CD14-positive monocyte (primary cell): Measurements from ENCODE around the gene TTC1. TPM values are rescaled to one million over a fixed set of nuclear protein-coding genes. Genes with fewer than 3 reads are reported as not detected.
"Not testable (repeated sequence)": the region's sequence is repeated elsewhere in the genome, so short reads cannot be mapped to it uniquely, and the experiment has no call there.

Experiments used
- DNase-seq, 3 donors: peaks; one replicate each; pipeline ENCODE4 v3.0.0-alpha.2; 2011 to 2022
- H2AFZ ChIP-seq: 2 replicates; pipeline ENCODE4 v1.6.0; 2012; ENCODE audit warnings: mild to moderate bottlenecking, low read depth, low read length, inconsistent platforms; ENCODE audit not compliant: insufficient read depth, poor library complexity, severe bottlenecking
- H3K27ac ChIP-seq, 2 donors: 1 replicate in 1 of 2; 2 replicates in 1 of 2; pipeline ENCODE4 v1.5.1; 2012 to 2013; ENCODE audit warnings: low read length in 2 of 2, control low read depth in 1 of 2, inconsistent platforms in 1 of 2, low read depth in 1 of 2, mild to moderate bottlenecking in 1 of 2
- H3K27me3 ChIP-seq, 2 donors: one replicate each; pipeline versions ENCODE4 v1.6.0 to v1.6.1; 2011 to 2013; ENCODE audit warnings: low read length in 2 of 2; ENCODE audit not compliant: control insufficient read depth in 2 of 2, insufficient read depth in 2 of 2
- H3K36me3 ChIP-seq, 2 donors: replicated peaks in 1 of 2; 1 replicate in 1 of 2; 2 replicates in 1 of 2; pipeline versions ENCODE4 v1.5.1 to v1.6.1; 2012 to 2013; ENCODE audit warnings: low read length in 2 of 2, control low read depth in 1 of 2, inconsistent platforms in 1 of 2, mild to moderate bottlenecking in 1 of 2; ENCODE audit not compliant: insufficient read depth in 2 of 2, control insufficient read depth in 1 of 2
- H3K4me1 ChIP-seq, 2 donors: 1 replicate in 1 of 2; 2 replicates in 1 of 2; pipeline versions ENCODE4 v1.5.1 to v1.6.1; 2012 to 2013; ENCODE audit warnings: low read length in 2 of 2, control low read depth in 1 of 2, inconsistent platforms in 1 of 2, mild to moderate bottlenecking in 1 of 2, moderate library complexity in 1 of 2; ENCODE audit not compliant: insufficient read depth in 2 of 2, control insufficient read depth in 1 of 2
- H3K4me2 ChIP-seq: replicated peaks from 2 replicates; pipeline ENCODE3; 2012; ENCODE audit warnings: low read length, moderate library complexity, mild to moderate bottlenecking; ENCODE audit not compliant: poor library complexity, severe bottlenecking; ENCODE audit errors: extremely low read depth
- H3K4me3 ChIP-seq, 3 experiments: fragments of 200-600 bp in 1 of 3; sonication (generic) in 1 of 3; replicated peaks in 1 of 3; 1 replicate in 2 of 3; 2 replicates in 1 of 3; pipeline ENCODE4 v1.5.1; 2011 to 2013; ENCODE audit warnings: low read length in 3 of 3, mild to moderate bottlenecking in 3 of 3, control low read depth in 2 of 3, low read depth in 2 of 3, inconsistent platforms in 1 of 3, moderate library complexity in 1 of 3
- H3K79me2 ChIP-seq: 2 replicates; pipeline ENCODE4 v1.6.0; 2012; ENCODE audit warnings: mild to moderate bottlenecking, control low read depth, inconsistent platforms, low read length, moderate library complexity; ENCODE audit not compliant: insufficient read depth
- H3K9ac ChIP-seq: 2 replicates; pipeline ENCODE4 v1.6.0; 2017; ENCODE audit warnings: low read length, mild to moderate bottlenecking; ENCODE audit not compliant: insufficient read depth, poor library complexity, severe bottlenecking
- H3K9me3 ChIP-seq, 2 donors: replicated peaks in 1 of 2; 1 replicate in 1 of 2; 2 replicates in 1 of 2; pipeline versions ENCODE4 v1.5.1 to v1.6.1; 2012 to 2013; ENCODE audit warnings: low read length in 2 of 2, control low read depth in 1 of 2; ENCODE audit not compliant: control insufficient read depth in 1 of 2, insufficient read depth in 1 of 2
- H4K20me1 ChIP-seq: 2 replicates; pipeline ENCODE4 v1.6.0; 2012; ENCODE audit warnings: mild to moderate bottlenecking, low read length, control low read depth, moderate library complexity; ENCODE audit not compliant: insufficient read depth
- H3K27ac Mint-ChIP-seq, 7 donors: one replicate each; pipeline ENCODE4 v1.8.0; 2020; ENCODE audit warnings: mild to moderate bottlenecking in 7 of 7, mixed read lengths in 7 of 7, moderate library complexity in 6 of 7, inconsistent platforms in 2 of 7
- H3K27me3 Mint-ChIP-seq, 3 donors: one replicate each; pipeline ENCODE4 v1.8.0; 2021 to 2022; ENCODE audit warnings: low read depth in 3 of 3, mild to moderate bottlenecking in 3 of 3, mixed read lengths in 3 of 3, moderate library complexity in 3 of 3, inconsistent platforms in 1 of 3
- H3K36me3 Mint-ChIP-seq, 2 donors: one replicate each; pipeline ENCODE4 v1.8.0; 2020; ENCODE audit warnings: mixed read lengths in 2 of 2, inconsistent platforms in 1 of 2, mild to moderate bottlenecking in 1 of 2
- H3K4me1 Mint-ChIP-seq: one replicate; pipeline ENCODE4 v1.8.0; 2020; ENCODE audit warnings: mild to moderate bottlenecking, mixed read lengths
- H3K4me3 Mint-ChIP-seq, 2 donors: one replicate each; pipeline ENCODE4 v1.8.0; 2020; ENCODE audit warnings: mild to moderate bottlenecking in 2 of 2, mixed read lengths in 2 of 2, moderate library complexity in 1 of 2
- H3K9me3 Mint-ChIP-seq, 7 donors: one replicate each; pipeline ENCODE4 v1.8.0; 2020 to 2022; ENCODE audit warnings: mixed read lengths in 7 of 7, mild to moderate bottlenecking in 6 of 7, moderate library complexity in 6 of 7, inconsistent platforms in 2 of 7
- WGBS: methylation state at CpG from one replicate; pipeline ENCODE4 v1.1.5; 2013; ENCODE audit warnings: missing lambda C conversion rate; ENCODE audit not compliant: insufficient coverage; 5-methylcytosine and 5-hydroxymethylcytosine counted together
- intact Hi-C, 2 donors: fragments of 100-400 bp; cut with micrococcal nuclease; formaldehyde crosslinking; loops; one replicate each; pipeline versions ENCODE4 v1.15.0 to v1.15.1; 2023
- polyA plus RNA-seq, 3 donors: library from polyadenylated mRNA; depleted of rRNA in 1 of 3; unstranded in 2 of 3; stranded (reverse) in 1 of 3; fragments of 300-500 nt in 2 of 3; fragments of >200 nt in 1 of 3; fragmentation: Illumina TruSeq in 2 of 3; gene quantifications; 1 replicate in 2 of 3; 2 replicates in 1 of 3; pipeline ENCODE4 v1.2.3, GENCODE V29; 2012 to 2021
- TF ChIP-seq, protein P1 (sequence below): fragments of 200-600 bp; IDR thresholded peaks from one replicate; pipeline ENCODE4 v1.8.0; 2022; ENCODE audit warnings: antibody characterized with exemption, mild to moderate bottlenecking

Gene TTC1
- polyA plus RNA-seq, 3 donors: 11.4 to 63.4 (median 63.0) TPM

DNA sequence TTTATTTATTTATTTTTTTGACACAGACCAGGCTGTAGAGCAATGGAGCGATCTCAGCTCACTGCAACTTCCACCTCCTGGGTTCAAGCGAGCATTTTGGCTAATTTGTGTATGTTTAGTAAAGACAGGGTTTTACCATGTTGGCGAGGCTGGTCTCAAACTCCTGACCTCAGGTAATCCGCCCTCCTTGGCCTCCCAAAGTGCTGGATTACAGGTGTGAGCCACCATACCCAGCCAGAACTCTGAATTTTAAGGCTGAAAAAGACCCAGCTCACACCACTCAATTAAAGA lies 43.2 kb upstream of the TTC1 start:
- peaks cover 28 to 33% (median 28%) of the 10 kb centered on the region in 3 donors for H3K27me3 Mint-ChIP-seq
- H3K27ac Mint-ChIP-seq, H3K4me1 ChIP-seq, DNase-seq, H3K79me2 ChIP-seq, H3K9me3 Mint-ChIP-seq, H2AFZ ChIP-seq, H3K9me3 ChIP-seq, H3K36me3 Mint-ChIP-seq, H3K27ac ChIP-seq, H3K4me3 ChIP-seq, H3K36me3 ChIP-seq, intact Hi-C loops, H3K9ac ChIP-seq, H3K4me2 ChIP-seq, H4K20me1 ChIP-seq, H3K4me1 Mint-ChIP-seq, H3K4me3 Mint-ChIP-seq: not testable (repeated sequence)
- H3K27me3 ChIP-seq: peaks cover 22 to 27% of the 10 kb centered on the region in 2 donors
- WGBS: 86% methylated on average over 1 of the region's 4 CpGs
- TF ChIP-seq, protein P1, sequence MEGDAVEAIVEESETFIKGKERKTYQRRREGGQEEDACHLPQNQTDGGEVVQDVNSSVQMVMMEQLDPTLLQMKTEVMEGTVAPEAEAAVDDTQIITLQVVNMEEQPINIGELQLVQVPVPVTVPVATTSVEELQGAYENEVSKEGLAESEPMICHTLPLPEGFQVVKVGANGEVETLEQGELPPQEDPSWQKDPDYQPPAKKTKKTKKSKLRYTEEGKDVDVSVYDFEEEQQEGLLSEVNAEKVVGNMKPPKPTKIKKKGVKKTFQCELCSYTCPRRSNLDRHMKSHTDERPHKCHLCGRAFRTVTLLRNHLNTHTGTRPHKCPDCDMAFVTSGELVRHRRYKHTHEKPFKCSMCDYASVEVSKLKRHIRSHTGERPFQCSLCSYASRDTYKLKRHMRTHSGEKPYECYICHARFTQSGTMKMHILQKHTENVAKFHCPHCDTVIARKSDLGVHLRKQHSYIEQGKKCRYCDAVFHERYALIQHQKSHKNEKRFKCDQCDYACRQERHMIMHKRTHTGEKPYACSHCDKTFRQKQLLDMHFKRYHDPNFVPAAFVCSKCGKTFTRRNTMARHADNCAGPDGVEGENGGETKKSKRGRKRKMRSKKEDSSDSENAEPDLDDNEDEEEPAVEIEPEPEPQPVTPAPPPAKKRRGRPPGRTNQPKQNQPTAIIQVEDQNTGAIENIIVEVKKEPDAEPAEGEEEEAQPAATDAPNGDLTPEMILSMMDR: peak; percentile 12

GRCh38 chr5:159969966-159970365 lies 39.0 kb upstream of the TTC1 start:
- DNase-seq: no peak
- Histone ChIP-seq H3K36me3 (no peaks in the 10 kb centered on the region), H3K79me2 (no peaks in the 10 kb centered on the region), H3K27ac (no peak overlapping the region), H4K20me1 (no peaks in the 10 kb centered on the region), H2AFZ (no peak overlapping the region), H3K4me3 (no peak overlapping the region), H3K27me3 (peaks cover 55 to 60% of the 10 kb centered on the region in 2 donors), H3K9me3 (peaks cover 0 to 14% of the 10 kb centered on the region in 2 donors), H3K4me2 (no peak overlapping the region), H3K9ac (no peak overlapping the region), H3K4me1 (peaks cover 5% of the 10 kb centered on the region in 2 donors)
- Mint-ChIP-seq H3K36me3 (peaks cover 0 to 6% of the 10 kb centered on the region in 2 donors), H3K27me3 (peaks cover 57 to 69% (median 63%) of the 10 kb centered on the region in 3 donors), H3K9me3 (peaks cover 0 to 12% (median 6%) of the 10 kb centered on the region in 7 donors), H3K4me1 (peaks cover 9% of the 10 kb centered on the region), H3K27ac (no peak overlapping the region), H3K4me3 (peak overlapping the region in 1 of 2 donors; percentile 68)
- intact Hi-C loops: no loop called here
- TF ChIP-seq, protein P1: no peak
